ENCODE data around the gene EWSR1. TPM values are rescaled to one million over a fixed set of nuclear protein-coding genes. Genes with fewer than 3 reads are reported as not detected.

EWSR1 gene
- total RNA-seq, 3 donors from 2014 or later (not counting 1 experiment from before 2014, with no cell fraction given), result 366 to 387 (median 382) TPM

DNA sequence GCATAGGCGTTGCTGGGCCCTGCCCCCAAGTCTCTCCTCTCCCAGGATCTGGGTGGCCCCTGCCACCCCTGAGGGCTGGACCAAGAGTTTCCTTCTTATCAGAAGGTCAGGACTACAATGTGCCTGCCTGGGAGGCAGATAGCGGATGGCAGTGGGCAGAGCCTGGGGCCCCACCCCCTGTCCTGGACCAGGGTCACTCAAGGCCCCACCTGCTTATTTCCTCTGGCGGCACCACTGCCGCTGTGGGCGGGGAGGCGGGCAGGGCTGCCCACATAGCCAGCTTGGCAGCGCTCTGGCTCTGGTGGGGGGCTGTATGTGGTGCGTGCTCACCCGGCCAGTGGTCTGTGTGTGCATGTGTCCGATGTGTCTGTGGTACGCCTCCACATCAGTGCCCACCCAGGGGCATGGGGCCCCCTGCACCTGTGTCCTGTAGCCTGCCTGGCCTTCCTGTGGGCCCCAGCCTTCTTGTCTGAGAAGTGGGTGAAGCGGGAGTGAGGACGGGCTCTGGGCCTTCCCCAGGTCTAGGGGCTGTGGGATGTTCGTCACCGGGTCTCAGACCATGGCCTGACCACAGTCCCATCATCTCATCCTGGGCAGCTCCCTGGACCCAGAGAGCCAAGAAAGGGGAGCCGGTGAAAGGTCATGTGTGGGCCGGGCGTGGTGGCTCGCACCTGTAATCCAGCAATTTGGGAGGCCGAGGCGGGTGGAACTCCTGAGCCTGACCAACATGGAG lies 41.4 kb downstream of the EWSR1 start:
- no peak for ATAC-seq
- TF ChIP-seq, protein P1, sequence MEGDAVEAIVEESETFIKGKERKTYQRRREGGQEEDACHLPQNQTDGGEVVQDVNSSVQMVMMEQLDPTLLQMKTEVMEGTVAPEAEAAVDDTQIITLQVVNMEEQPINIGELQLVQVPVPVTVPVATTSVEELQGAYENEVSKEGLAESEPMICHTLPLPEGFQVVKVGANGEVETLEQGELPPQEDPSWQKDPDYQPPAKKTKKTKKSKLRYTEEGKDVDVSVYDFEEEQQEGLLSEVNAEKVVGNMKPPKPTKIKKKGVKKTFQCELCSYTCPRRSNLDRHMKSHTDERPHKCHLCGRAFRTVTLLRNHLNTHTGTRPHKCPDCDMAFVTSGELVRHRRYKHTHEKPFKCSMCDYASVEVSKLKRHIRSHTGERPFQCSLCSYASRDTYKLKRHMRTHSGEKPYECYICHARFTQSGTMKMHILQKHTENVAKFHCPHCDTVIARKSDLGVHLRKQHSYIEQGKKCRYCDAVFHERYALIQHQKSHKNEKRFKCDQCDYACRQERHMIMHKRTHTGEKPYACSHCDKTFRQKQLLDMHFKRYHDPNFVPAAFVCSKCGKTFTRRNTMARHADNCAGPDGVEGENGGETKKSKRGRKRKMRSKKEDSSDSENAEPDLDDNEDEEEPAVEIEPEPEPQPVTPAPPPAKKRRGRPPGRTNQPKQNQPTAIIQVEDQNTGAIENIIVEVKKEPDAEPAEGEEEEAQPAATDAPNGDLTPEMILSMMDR (IDR thresholded peaks at IDR 0.05), result no peak
- WGBS (ENCODE audit: insufficient coverage), result 63% methylated on average over 18 of the region's 21 CpGs
- Mint-ChIP-seq H3K4me1 (peaks cover 7 to 31% of the 10 kb centered on the region in 2 donors), H3K4me3 (peak overlapping the region; percentile 25), H3K9me3 (no peaks in the 10 kb centered on the region), H3K27me3 (ENCODE audit: low read depth in 2 of 2) (peaks cover 20 to 47% of the 10 kb centered on the region in 2 donors), H3K27ac (no peak overlapping the region), H3K36me3 (no peaks in the 10 kb centered on the region)
- intact Hi-C loops (cut with micrococcal nuclease), result no loop called here
- no peaks in the 10 kb centered on the region for H3K36me3 ChIP-seq (ENCODE audit: control insufficient read depth, insufficient read depth, low read length)
- no peak overlapping the region for H3K4me3 ChIP-seq (ENCODE audit: low read length)
- DNase-seq, result no peak
- H3K27me3 ChIP-seq (ENCODE audit: control insufficient read depth, insufficient read depth, low read length), result peaks cover 30% of the 10 kb centered on the region
- peaks cover 42% of the 10 kb centered on the region for H3K4me1 ChIP-seq (ENCODE audit: control insufficient read depth, insufficient read depth, low read length)
- H3K27ac ChIP-seq (ENCODE audit: low read length), result no peak overlapping the region
- no peaks in the 10 kb centered on the region for H3K9me3 ChIP-seq (ENCODE audit: control insufficient read depth, insufficient read depth, low read length)

DNA sequence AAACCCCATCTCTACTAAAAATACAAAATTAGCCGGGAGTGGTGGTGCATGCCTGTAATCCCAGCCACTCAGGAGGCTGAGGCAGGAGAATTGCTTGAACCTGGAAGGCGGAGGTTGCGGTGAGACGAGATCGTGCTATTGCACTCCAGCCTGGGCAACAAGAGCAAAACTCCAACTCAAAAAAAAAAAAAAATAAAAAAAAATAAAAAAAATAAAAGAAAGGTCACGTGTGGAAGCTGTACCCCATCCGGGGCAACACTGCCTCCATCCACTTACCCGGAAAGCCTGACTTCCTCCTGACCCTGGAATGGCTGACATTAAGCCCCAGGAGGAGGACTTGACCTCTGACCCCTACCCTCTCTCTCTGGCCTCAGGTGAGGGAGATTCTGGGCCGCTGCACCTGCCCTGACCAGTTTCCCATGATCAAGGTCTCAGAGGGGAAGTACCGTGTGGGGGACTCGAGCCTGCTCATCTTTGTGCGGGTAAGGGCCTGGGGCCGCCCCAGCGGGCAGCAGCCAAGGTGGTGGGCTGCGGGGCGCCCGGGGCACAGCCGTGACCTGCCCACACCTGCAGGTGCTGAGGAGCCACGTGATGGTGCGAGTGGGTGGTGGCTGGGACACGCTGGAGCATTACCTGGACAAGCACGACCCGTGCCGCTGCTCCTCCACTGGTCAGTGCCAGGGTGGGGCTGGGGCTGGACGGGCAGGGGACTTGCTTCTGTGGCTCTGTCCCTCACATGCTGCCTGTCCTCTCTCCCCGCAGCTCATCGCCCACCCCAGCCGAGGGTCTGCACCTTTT lies 42.2 kb downstream of the EWSR1 start:
- H3K27ac Mint-ChIP-seq, result no peak overlapping the region
- H3K4me3 ChIP-seq (ENCODE audit: low read length), result no peak overlapping the region
- intact Hi-C loops (cut with micrococcal nuclease), result no loop called here

DNA sequence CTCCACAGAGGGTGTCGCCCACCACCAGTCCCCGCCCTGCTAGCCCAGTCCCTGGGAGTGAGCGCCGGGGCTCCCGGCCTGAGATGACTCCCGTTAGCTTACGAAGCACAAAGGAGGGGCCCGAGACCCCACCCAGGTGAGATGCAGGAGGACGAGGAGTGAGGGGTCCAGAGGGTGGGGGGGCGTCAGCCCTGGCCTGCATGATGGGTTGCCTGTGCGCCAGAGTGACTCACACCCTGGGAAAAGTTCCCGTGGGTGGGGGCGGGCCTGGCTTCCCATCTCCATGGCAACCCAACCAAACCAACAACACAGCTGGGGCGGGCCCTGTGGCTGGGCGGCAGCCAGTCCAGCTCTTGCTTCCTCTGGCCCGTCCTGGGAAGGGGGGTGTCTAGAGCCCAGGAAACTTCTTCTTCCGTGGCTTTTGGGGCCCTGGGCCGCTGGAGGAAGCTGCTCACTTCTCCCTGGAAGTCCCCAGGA lies 42.8 kb downstream of the EWSR1 start:
- intact Hi-C loops (cut with micrococcal nuclease), result no loop called here
- no peak overlapping the region for H3K4me3 ChIP-seq (ENCODE audit: low read length)
- TF ChIP-seq, protein P1 (IDR thresholded peaks at IDR 0.05), result no peak
- H3K27ac ChIP-seq (ENCODE audit: low read length), result no peak overlapping the region
- DNase-seq, result peak; percentile 37 to 62
- no peaks in the 10 kb centered on the region for H3K9me3 ChIP-seq (ENCODE audit: control insufficient read depth, insufficient read depth, low read length)
- peak; percentile 44 to 62 (median 53) for ATAC-seq
- Mint-ChIP-seq H3K36me3 (no peaks in the 10 kb centered on the region), H3K4me3 (no peak overlapping the region), H3K4me1 (peaks cover 9 to 32% of the 10 kb centered on the region in 2 donors), H3K27me3 (ENCODE audit: low read depth in 2 of 2) (peaks cover 24 to 39% of the 10 kb centered on the region in 2 donors), H3K9me3 (no peaks in the 10 kb centered on the region), H3K27ac (no peak overlapping the region)
- WGBS (ENCODE audit: insufficient coverage), result 23% methylated on average over 18 of the region's 18 CpGs
- H3K4me1 ChIP-seq (ENCODE audit: control insufficient read depth, insufficient read depth, low read length), result peaks cover 45% of the 10 kb centered on the region
- H3K27me3 ChIP-seq (ENCODE audit: control insufficient read depth, insufficient read depth, low read length), result peaks cover 30% of the 10 kb centered on the region
- no peaks in the 10 kb centered on the region for H3K36me3 ChIP-seq (ENCODE audit: control insufficient read depth, insufficient read depth, low read length)

More for the DNA sequence above, 42.2 kb downstream of the EWSR1 start:
- Histone ChIP-seq H3K36me3 (ENCODE audit: control insufficient read depth, insufficient read depth, low read length) (no peaks in the 10 kb centered on the region), H3K27ac (ENCODE audit: low read length) (no peak overlapping the region), H3K27me3 (ENCODE audit: control insufficient read depth, insufficient read depth, low read length) (peaks cover 34% of the 10 kb centered on the region), H3K9me3 (ENCODE audit: control insufficient read depth, insufficient read depth, low read length) (no peaks in the 10 kb centered on the region), H3K4me1 (ENCODE audit: control insufficient read depth, insufficient read depth, low read length) (peaks cover 45% of the 10 kb centered on the region)
- TF ChIP-seq, protein P1 (IDR thresholded peaks at IDR 0.05), result no peak
- no peaks in the 10 kb centered on the region for H3K36me3 Mint-ChIP-seq
- peaks cover 9 to 34% of the 10 kb centered on the region in 2 donors for H3K4me1 Mint-ChIP-seq
- 75% methylated on average over 25 of the region's 28 CpGs for WGBS (ENCODE audit: insufficient coverage)
- no peaks in the 10 kb centered on the region for H3K9me3 Mint-ChIP-seq
- H3K4me3 Mint-ChIP-seq, result no peak overlapping the region
- no peak for ATAC-seq
- no peak for DNase-seq
- H3K27me3 Mint-ChIP-seq (ENCODE audit: low read depth in 2 of 2), result peaks cover 24 to 45% of the 10 kb centered on the region in 2 donors

Data from natural killer cell (primary cell).